ENCODE measurements around the gene FADS2. TPM values are rescaled to one million over a fixed set of nuclear protein-coding genes. Genes with fewer than 3 reads are reported as not detected.

The FADS2 gene
- total RNA-seq, 1 donor from 2014 or later: 25.7 TPM

DNA sequence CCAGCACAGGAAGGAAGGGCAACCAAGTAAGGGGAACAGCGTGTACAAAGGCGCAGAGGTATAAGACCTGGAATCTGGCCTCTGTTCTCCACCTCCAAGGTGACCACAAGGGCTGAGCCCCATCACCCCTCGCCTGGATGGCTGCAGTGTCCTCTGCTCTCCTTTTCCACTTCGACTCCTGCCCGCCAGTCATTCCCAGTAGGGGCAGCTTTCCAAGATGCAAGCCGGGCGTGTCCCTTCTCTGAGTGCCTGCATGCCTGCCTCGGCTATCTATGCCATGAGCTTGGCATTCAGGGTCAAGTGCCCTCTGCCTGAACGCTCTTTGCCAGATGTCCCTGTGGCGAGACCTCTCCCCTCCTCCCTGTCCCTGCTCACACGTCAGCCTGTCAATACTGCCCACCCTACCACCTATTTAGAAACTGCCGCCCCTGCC, 46.3 kb downstream of the FADS2 start:
- TF ChIP-seq CTCF (IDR thresholded peaks at IDR 0.05; ENCODE audit: borderline replicate concordance): no peak
- no peak overlapping the region for H3K4me3 ChIP-seq
- H3K27me3 ChIP-seq (ENCODE audit: low read depth): no peaks in the 10 kb centered on the region
- peak overlapping the region; percentile 89 for H3K27ac ChIP-seq (replicated peaks)
- H3K9me3 ChIP-seq (replicated peaks): no peaks in the 10 kb centered on the region
- peaks cover 50% of the 10 kb centered on the region for H3K36me3 ChIP-seq
- intact Hi-C loops (cut with micrococcal nuclease): no loop called here
- peak; percentile 72 for DNase-seq
- peaks cover 86% of the 10 kb centered on the region for H3K4me1 ChIP-seq

DNA sequence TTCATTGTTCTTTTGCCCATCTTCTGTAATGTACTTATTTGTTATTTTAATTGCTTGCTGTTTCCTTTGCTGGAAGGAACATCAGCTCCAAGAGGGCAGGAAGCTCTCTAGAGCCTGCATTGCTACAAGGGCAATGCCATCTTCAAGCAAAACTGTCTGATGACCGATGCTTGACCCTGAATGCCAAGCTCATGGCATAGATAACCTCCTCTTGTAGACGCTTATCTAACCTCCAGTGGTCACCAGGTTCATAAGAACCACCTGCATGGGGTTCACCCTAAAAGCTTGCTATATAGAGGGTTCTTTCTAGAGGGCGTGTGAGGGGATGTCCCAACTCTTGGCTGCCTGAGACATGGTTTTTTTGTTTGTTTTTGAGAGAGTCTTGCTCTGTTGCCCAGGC, 46.8 kb downstream of the FADS2 start:
- Histone ChIP-seq H3K9me3 (replicated peaks) (no peaks in the 10 kb centered on the region), H3K4me1 (peaks cover 89% of the 10 kb centered on the region), H3K4me3 (no peak overlapping the region), H3K27me3 (ENCODE audit: low read depth) (no peaks in the 10 kb centered on the region), H3K36me3 (peaks cover 54% of the 10 kb centered on the region), H3K27ac (replicated peaks) (peak overlapping the region; percentile 89)
- TF ChIP-seq CTCF (IDR thresholded peaks at IDR 0.05; ENCODE audit: borderline replicate concordance): no peak
- intact Hi-C loops (cut with micrococcal nuclease): no loop called here
- no peak for DNase-seq

DNA sequence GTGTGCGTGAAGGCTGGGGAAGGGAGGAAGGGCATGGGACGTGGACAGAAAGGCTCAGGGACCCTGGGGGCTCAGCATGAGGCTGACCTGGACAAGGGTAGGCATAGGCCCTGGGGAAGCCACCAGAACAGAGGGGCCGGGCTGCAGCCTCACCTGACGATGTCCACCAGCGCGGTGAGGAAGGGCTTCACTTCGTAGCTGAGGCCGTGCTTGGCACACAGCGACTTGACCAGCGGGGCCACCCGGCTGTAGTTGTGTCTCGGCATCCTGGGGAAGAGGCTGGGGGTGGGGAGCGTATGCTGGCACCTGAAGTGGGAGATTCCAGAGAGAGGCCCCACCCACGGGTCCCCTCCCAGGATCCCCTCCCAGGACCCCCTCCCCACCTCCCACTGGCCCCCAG, 47.6 kb downstream of the FADS2 start:
- no peak overlapping the region for H3K4me3 ChIP-seq
- TF ChIP-seq CTCF (IDR thresholded peaks at IDR 0.05; ENCODE audit: borderline replicate concordance): no peak
- no peaks in the 10 kb centered on the region for H3K27me3 ChIP-seq (ENCODE audit: low read depth)
- peaks cover 55% of the 10 kb centered on the region for H3K36me3 ChIP-seq
- intact Hi-C loops (cut with micrococcal nuclease): no loop called here
- no peak for DNase-seq
- H3K4me1 ChIP-seq: peaks cover 89% of the 10 kb centered on the region
- H3K27ac ChIP-seq (replicated peaks): peak overlapping the region; percentile 89
- H3K9me3 ChIP-seq (replicated peaks): no peaks in the 10 kb centered on the region

- Histone ChIP-seq H3K27ac (replicated peaks) (no peak overlapping the region), H3K4me1 (peaks cover 97% of the 10 kb centered on the region), H3K9me3 (replicated peaks) (no peaks in the 10 kb centered on the region), H3K27me3 (ENCODE audit: low read depth) (no peaks in the 10 kb centered on the region), H3K36me3 (peaks cover 47% of the 10 kb centered on the region), H3K4me3 (no peak overlapping the region)
- DNase-seq: no peak
- intact Hi-C loops (cut with micrococcal nuclease): no loop called here
- TF ChIP-seq CTCF (IDR thresholded peaks at IDR 0.05; ENCODE audit: borderline replicate concordance): no peak
Measured at GRCh38 chr11:61879152-61879551, 51.1 kb downstream of the FADS2 start.

DNA sequence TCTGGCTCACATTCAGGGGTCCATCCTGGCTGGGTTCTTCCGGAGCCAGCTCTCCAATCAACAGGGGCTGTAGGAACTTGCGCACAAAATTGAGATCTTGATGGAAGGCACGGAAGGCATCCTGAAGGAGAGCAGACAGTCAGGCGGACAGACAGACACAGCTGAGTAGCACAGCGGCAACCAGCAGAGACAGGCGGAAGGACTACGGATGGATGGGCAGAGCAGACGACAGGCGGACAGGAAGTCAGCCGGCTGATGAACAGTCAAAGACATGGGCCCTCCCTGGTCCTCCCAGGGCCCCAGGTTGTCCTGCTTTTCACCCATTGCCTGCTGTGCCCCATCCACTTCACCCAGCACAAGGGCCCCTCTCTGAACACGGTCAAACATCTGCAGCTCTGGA, 51.9 kb downstream of the FADS2 start:
- no peak for DNase-seq
- Histone ChIP-seq H3K27ac (replicated peaks) (peak overlapping the region; percentile 79), H3K4me3 (no peak overlapping the region), H3K27me3 (ENCODE audit: low read depth) (no peaks in the 10 kb centered on the region), H3K4me1 (peaks cover 97% of the 10 kb centered on the region), H3K9me3 (replicated peaks) (no peaks in the 10 kb centered on the region), H3K36me3 (peaks cover 47% of the 10 kb centered on the region)
- TF ChIP-seq CTCF (IDR thresholded peaks at IDR 0.05; ENCODE audit: borderline replicate concordance): no peak
- intact Hi-C loops (cut with micrococcal nuclease): no loop called here

DNA sequence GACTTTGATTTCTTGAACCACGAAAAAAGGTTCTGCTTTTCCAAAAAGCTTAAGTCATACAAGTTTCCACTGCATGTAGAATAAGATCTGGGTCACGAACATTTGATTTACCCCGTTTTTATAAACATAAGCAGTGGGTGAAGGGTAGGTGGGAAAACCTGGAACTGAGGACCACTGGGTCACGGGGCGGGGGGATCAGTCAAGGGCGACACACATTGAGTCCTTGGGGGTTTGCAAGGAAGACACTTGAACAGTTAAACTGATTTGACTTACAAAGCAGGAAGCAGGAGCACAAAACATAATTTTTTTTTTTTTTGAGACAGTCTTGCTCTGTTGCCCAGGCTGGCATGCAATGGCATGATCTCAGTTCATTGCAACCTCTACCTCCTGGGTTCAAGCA, 52.4 kb downstream of the FADS2 start:
- no peak overlapping the region for H3K4me3 ChIP-seq
- peaks cover 45% of the 10 kb centered on the region for H3K36me3 ChIP-seq
- DNase-seq: no peak
- intact Hi-C loops (cut with micrococcal nuclease): no loop called here
- H3K4me1 ChIP-seq: peaks cover 97% of the 10 kb centered on the region
- H3K9me3 ChIP-seq (replicated peaks): no peaks in the 10 kb centered on the region
- H3K27ac ChIP-seq (replicated peaks): peak overlapping the region; percentile 79
- no peak for TF ChIP-seq CTCF (IDR thresholded peaks at IDR 0.05; ENCODE audit: borderline replicate concordance)
- no peaks in the 10 kb centered on the region for H3K27me3 ChIP-seq (ENCODE audit: low read depth)

Data from left ventricle myocardium inferior (tissue), 1 donor.